HG03025 (cell line): ENCODE measurements around the gene C4orf54.

Source experiments
- ATAC-seq: cut with Tn5 transposase; IDR thresholded peaks from one replicate; pipeline ENCODE4 v1.9.1; 2021; ENCODE audit warnings: mild to moderate bottlenecking, moderate library complexity; ENCODE audit not compliant: unreplicated experiment, low FRiP score

C4orf54 gene

DNA sequence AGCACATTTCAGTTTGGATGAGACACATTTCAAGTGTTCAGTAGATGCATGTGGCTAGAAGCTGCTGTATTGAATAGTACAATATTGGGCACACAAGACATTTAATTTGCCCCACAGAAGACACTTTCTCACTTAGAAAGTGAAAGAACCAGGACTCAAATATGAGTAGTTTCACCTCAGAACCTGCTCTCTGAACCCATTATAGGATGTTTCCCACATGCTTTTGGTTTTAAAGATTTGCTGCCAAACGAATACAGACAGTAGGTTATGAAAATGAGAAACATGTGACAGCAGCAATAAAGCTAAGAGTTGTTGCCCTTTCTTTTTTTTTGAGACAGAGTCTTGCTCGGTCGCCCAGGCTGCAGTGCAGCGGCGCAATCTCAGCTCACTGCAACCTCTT lies 32.3 kb downstream of the C4orf54 start:
- no peak for ATAC-seq

DNA sequence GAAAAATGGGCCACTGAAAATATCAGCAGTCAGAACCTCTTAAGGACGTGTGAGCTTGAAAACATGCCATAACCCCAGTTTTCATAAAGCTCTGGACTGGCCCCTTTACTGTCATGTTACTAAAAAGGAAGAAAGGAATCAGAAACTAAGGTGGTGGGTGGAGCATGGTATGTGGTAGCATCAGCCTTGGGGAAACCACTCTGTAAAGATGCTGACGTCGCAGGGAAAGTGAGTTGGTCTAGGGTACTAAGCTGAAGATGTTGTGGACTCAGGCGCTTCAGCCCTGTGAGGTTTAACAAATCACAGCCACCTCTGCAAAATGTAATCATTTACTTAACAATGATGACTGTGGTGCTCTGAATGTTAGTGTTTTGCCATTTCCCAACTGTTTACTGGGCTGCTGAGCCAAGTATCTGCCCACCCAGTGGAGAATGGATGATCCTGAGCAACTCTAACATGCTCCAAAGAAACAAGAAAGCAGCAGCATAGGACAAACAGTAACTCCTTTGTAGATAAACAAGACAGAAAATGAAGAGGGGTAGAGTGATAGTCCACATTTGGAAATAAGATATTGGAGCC lies 33.4 kb downstream of the C4orf54 start:
- no peak for ATAC-seq

GRCh38 chr4:99622341-99622740 lies 35.3 kb downstream of the C4orf54 start:
- no peak for ATAC-seq

DNA sequence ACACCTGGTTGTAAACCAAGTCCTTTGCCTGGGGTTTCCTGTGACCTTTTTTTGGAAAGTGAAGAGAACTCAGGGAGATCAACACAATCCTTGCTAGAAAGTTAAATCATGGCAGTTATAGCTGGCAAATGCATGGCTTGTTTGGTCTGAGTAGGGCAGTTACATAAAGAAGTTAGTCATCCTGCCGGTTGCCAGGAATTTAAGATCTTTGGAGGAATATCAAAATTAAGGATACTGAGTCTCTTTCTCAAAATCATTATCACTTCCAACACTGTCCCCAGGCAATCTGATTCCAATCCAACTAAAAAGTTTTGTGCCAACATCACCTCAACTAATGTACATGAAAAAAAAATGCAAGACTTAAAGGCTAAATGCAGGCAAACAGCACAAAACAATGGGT lies 40.3 kb downstream of the C4orf54 start:
- ATAC-seq: no peak

DNA sequence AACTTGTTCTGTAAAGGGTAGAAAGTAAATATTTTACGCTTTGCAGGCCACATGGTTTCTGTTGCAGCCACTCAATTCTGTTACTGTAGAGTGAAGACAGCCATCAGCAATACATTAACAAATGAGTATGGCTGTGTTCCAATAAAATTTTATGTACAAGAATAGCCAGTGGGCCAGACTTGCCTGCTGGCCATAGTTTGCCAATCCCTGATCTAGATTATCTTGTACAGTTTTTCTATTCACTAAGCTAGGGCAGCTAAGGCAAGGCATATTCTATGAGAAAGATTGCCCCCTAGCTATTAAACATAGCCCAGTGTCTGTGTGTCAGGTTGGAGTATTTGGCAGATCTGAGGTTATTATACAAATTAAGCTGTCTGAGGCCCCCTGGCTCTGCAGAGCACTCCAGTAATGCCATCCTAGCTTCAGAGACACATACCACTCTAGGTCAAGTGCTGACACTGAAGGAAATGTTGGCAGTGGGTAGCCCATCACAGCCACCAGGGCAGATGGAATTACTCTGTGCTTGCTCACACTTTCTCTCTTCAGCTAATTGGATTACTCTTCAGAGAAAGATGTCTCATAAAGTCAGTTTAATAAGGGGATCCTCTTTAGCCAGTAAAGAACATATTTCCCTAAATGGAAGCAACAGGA lies 42.3 kb downstream of the C4orf54 start:
- ATAC-seq: no peak

GRCh38 chr4:99614491-99614890 lies 43.1 kb downstream of the C4orf54 start:
- no peak for ATAC-seq

DNA sequence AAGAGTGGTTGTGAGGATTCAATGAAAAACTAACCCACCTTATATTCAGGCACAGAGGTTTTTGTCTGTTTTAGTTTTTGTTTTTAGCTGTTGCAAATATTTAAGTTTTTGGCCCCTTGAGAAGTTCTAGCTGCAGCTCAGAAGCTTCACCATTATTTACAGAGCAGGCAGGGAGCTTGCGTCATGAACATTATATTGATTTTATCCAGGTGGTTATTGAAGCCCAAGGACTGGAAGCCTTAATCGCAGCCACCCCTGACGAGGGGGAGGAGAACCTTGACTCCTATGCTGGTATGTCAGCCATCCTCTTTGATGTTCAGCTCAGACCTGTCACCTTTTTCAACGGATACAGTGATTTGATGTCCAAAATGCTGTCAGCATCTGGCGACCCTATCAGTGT lies 44.9 kb downstream of the C4orf54 start:
- ATAC-seq: no peak

GRCh38 chr4:99612281-99612680 lies 45.3 kb downstream of the C4orf54 start:
- ATAC-seq: no peak

GRCh38 chr4:99610605-99611175 lies 46.9 kb downstream of the C4orf54 start:
- no peak for ATAC-seq

DNA sequence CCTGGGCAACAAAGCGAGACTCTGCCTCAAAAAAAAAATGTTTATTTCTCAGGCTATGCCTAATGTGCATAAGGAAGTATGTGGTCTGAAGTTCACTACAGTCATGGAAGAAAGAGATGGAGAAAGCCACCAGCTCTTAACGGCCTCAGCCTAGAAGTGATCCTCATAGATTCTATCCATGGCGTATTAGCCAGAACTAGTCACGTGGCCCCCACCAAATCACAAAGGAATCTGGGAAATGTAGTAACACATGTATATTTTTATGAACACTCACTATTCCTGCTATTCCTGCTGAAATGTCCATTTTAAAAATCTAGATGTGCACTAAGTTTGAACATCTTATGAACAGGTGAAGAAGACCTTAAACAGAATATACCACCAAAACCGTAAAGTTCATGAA lies 49.2 kb downstream of the C4orf54 start:
- no peak for ATAC-seq
